Prostate gland (tissue), 2 donors: ENCODE data around the gene BCL7B. TPM values are rescaled to one million over a fixed set of nuclear protein-coding genes. Genes with fewer than 3 reads are reported as not detected.
"Not testable (repeated sequence)": the region's sequence is repeated elsewhere in the genome, so short reads cannot be mapped to it uniquely, and the experiment has no call there.

Experiments used
- DNase-seq: peaks from one replicate; pipeline ENCODE4 v3.0.0-alpha.2; 2019; ENCODE audit warnings: low spot score
- H3K27ac ChIP-seq, 2 donors: fragments of 200-600 bp; sonication (generic); 2 replicates each; pipeline ENCODE4 v1.5.1; 2017 to 2019
- H3K27me3 ChIP-seq: fragments of 200-600 bp; sonication (generic); replicated peaks from 2 replicates; pipeline ENCODE4 v1.5.1; 2019; ENCODE audit not compliant: insufficient read depth
- H3K36me3 ChIP-seq, 2 donors: fragments of 200-600 bp; sonication (generic); 1 replicate in 1 of 2; 2 replicates in 1 of 2; pipeline versions ENCODE4 v1.5.1 to v1.8.1; 2017 to 2019
- H3K4me1 ChIP-seq: fragments of 200-600 bp; sonication (generic); replicated peaks from 2 replicates; pipeline ENCODE4 v1.5.1; 2019
- H3K4me3 ChIP-seq, 2 donors: fragments of 200-600 bp; sonication (generic); 2 replicates each; pipeline ENCODE4 v1.5.1; 2017 to 2019
- H3K9me3 ChIP-seq: fragments of 200-600 bp; sonication (generic); 2 replicates; pipeline ENCODE4 v1.5.1; 2017
- POLR2A ChIP-seq: fragments of 450-650 bp; IDR thresholded peaks from one replicate; pipeline ENCODE4 v1.6.1; 2016; ENCODE audit warnings: antibody characterized with exemption, mild to moderate bottlenecking
- POLR2AphosphoS5 ChIP-seq: sonication (generic); formaldehyde crosslinking; IDR thresholded peaks from one replicate; pipeline ENCODE4 v1.6.1; 2017; ENCODE audit warnings: antibody characterized with exemption
- WGBS: methylation state at CpG from one replicate; pipeline ENCODE4 v1.1.5; 2018; 5-methylcytosine and 5-hydroxymethylcytosine counted together
- intact Hi-C: fragments of 100-400 bp; cut with DNase I; formaldehyde crosslinking; loops from one replicate; pipeline ENCODE4 v1.14.2; 2022
- total RNA-seq, 2 donors: library from RNA; depleted of rRNA; stranded (reverse); fragments of >200 nt; gene quantifications; one replicate each; pipeline ENCODE4 v1.1.0, GENCODE V29; 2016
- TF ChIP-seq, protein P1 (sequence below), 4 experiments: fragments of 200-600 bp in 2 of 4; fragments of 450-650 bp in 2 of 4; sonication (generic) in 2 of 4; IDR thresholded peaks; 1 replicate in 3 of 4; 2 replicates in 1 of 4; pipeline ENCODE4 v1.5.1; 2016 to 2019; ENCODE audit warnings: antibody characterized with exemption in 4 of 4, mild to moderate bottlenecking in 2 of 4, moderate library complexity in 2 of 4

BCL7B gene
- total RNA-seq, 2 donors from 2014 or later, result 78.7 to 105 TPM

DNA sequence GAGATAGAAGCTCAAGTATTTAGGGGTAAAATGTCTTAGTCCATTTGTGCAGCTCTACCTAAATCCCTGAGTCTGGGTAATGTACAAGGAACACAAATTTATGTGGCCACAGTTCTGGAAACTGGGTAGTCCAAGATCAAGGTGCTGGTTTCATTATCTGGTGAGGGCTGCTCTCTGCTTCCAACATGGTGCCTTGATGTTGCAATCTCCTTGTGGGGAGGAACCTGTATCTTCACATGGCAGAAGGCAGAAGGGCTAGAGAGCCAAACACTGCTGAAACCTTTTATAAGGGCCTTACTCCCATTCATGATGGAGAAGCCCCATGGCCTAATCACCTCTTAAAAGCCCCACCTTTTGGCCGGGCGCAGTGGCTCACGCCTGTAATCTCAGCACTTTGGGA lies 26.7 kb downstream of the BCL7B start:
- Histone ChIP-seq H3K4me1 (no peaks in the 10 kb centered on the region), H3K27ac (no peak overlapping the region), H3K27me3 (no peaks in the 10 kb centered on the region), H3K36me3 (peaks cover 0 to under 1% of the 10 kb centered on the region in 2 donors), H3K4me3 (no peak overlapping the region), H3K9me3 (no peaks in the 10 kb centered on the region)
- no peak for TF ChIP-seq POLR2A
- TF ChIP-seq POLR2AphosphoS5, result no peak
- TF ChIP-seq, protein P1, sequence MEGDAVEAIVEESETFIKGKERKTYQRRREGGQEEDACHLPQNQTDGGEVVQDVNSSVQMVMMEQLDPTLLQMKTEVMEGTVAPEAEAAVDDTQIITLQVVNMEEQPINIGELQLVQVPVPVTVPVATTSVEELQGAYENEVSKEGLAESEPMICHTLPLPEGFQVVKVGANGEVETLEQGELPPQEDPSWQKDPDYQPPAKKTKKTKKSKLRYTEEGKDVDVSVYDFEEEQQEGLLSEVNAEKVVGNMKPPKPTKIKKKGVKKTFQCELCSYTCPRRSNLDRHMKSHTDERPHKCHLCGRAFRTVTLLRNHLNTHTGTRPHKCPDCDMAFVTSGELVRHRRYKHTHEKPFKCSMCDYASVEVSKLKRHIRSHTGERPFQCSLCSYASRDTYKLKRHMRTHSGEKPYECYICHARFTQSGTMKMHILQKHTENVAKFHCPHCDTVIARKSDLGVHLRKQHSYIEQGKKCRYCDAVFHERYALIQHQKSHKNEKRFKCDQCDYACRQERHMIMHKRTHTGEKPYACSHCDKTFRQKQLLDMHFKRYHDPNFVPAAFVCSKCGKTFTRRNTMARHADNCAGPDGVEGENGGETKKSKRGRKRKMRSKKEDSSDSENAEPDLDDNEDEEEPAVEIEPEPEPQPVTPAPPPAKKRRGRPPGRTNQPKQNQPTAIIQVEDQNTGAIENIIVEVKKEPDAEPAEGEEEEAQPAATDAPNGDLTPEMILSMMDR (IDR thresholded peaks at IDR 0.05), result no peak
- no peak for DNase-seq
- intact Hi-C loops, result no loop called here
- 94% methylated on average over 3 of the region's 3 CpGs for WGBS

DNA sequence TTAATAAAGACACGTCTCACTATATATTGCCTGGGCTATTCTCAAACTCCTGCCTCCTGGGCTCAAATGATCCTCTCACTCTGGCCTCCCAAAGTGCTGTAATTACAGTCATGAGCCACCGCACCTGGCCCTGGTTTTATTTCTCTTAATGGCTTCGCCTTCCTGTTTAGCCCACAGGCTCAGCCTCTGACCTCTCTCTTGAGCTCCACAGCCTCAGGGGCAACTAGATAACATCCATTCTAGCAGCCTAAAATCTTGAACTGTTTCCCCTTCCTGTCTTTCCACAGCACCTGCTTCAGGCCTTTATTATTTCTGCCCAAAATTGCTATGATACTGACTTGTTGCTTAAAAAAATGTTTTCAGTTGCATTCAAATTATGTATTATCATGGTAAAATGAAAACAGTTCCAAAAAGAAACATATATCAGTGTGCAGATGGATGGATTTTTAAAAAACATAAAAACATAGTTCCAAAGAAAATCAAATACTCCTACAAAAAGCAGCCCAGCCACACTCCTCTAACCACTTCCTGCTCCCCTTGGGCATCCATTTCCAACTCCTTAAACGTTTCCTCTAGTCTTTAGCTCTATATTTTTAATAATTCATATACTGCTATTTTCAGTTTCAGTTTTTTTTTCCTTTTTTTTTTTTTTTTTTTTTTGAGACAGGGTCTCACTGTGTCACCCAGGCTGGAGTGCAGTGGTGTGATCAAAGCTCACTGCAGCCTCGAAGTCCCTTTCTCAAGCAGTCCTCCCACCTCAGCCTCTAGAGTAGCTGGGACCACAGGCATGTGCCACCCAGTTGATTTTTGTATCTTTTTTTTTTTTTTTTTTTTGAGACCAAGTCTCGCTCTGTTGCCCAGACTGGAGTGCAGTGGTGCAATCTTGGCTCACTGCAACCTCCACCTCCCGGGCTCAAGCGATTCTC lies 30.3 kb downstream of the BCL7B start:
- TF ChIP-seq POLR2A, result no peak
- TF ChIP-seq POLR2AphosphoS5, result no peak
- TF ChIP-seq, protein P1 (IDR thresholded peaks at IDR 0.05), result no peak

DNA sequence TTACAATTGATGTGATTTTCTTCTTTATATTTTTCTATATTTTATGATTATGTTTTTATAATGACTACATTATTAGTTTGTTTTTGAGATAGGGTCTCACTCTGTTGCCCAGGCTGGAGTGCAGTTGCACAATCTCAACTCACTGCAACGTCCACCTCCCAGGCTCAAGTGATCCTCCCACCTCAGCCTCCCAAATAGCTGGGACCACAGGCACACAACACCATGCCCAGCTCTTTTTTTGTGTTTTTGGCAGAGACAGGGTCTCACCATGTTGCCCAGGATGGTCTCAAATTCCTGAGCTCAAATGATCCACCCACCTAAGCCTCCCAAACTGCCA lies 31.4 kb downstream of the BCL7B start:
- H3K4me3 ChIP-seq, intact Hi-C loops, H3K27ac ChIP-seq, DNase-seq, H3K27me3 ChIP-seq, H3K4me1 ChIP-seq, H3K36me3 ChIP-seq, H3K9me3 ChIP-seq: not testable (repeated sequence)
- WGBS, result 74% methylated on average over 1 of the region's 1 CpG

More for the DNA sequence above, 30.3 kb downstream of the BCL7B start:
- no peaks in the 10 kb centered on the region for H3K4me1 ChIP-seq
- no peaks in the 10 kb centered on the region for H3K36me3 ChIP-seq
- H3K27me3 ChIP-seq, result no peaks in the 10 kb centered on the region
- intact Hi-C loops, result no loop called here
- H3K4me3 ChIP-seq, result no peak overlapping the region
- 78% methylated on average over 8 of the region's 8 CpGs for WGBS
- no peak overlapping the region for H3K27ac ChIP-seq
- DNase-seq, result no peak
- no peaks in the 10 kb centered on the region for H3K9me3 ChIP-seq

DNA sequence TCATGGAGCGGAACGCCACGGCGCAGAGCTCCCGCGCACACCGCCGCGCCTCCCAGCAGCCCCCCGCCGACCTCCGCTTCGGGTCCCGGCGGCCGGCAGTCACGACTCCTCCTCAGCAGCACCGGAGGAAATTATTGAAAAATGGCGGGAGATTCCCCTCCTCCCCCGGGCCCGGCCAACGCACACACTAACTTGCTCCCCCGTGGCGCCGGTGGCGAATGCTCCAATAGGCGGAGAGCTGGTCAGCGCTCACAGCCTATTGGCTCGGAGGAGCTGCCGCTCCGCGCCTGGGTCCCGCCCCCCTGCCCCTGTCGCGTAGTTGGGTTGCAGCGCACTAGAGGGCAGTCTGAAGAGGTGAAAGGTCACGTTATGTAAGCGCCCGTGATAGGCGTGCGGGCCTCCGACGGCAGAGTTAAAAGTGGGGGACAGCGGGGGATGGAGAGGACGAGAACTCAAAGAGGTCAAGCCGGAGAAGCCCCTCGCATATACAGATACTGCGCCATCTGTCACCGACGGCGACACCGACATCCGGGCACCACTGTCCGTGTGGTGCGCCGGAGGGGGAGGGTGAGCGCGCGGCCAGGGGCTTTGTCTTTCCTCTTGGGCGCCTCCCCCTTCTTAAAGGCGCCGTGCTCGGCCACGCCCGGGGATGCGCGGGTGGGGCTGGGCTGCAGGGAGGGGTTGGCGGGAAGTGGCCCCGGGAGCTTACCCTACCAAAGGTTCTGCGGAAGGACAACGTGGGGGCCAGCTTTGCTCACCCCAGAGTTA lies 35.2 kb downstream of the BCL7B start, which contains the start of gene BAZ1B:
TSS of gene BAZ1B (minus strand) at position 189 of the 768 bp plus-strand sequence. CDS start 360 bp downstream, outside the sequence.
- Histone ChIP-seq H3K9me3 (no peaks in the 10 kb centered on the region), H3K36me3 (no peaks in the 10 kb centered on the region), H3K4me1 (peaks cover 9% of the 10 kb centered on the region), H3K27ac (peak within 1 kb of the TSS; percentile 86 to 93), H3K4me3 (peak within 1 kb of the TSS; percentile 65 to 94), H3K27me3 (no peaks in the 10 kb centered on the region)
- intact Hi-C loops, result loop anchor here (1.0 to 5.0 kb wide), 2 partner anchors 35 to 55 kb away; partner anchors contain the start of genes BCL7B and TBL2
- under 1% methylated on average over 63 of the region's 71 CpGs for WGBS
- TF ChIP-seq, protein P1 (IDR thresholded peaks at IDR 0.05), result peak in 2 of 4 experiments; percentile 18 to 33
- TF ChIP-seq POLR2A, result peak; percentile 67
- peak; percentile 88 for TF ChIP-seq POLR2AphosphoS5
- peak; percentile 97 for DNase-seq

DNA sequence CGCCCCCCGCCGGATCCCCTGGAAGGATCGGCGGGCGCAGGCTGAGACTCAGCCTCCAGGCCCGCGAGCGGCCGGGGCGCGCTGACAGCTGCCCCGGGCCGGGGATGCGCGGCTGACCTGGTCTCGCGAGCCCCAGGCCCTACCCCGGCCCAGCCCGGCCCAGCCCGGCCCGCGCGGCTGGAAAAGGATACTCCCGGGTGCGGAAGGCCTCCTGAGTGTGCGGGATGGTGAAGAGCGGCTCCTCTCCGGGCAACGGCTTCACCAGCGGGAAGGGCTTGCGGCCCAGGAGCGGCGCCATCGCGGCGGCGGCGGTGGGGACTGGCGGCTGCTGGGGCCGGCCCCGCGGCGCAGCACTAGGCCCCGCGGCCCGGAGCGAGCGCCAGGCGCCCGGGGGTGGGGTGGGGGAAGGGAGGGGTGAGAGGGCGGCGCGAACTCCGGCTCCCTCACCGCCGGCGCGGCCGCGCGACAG lies 35.8 kb downstream of the BCL7B start:
- 0% methylated on average over 23 of the region's 62 CpGs for WGBS
- DNase-seq, result no peak
- no peaks in the 10 kb centered on the region for H3K27me3 ChIP-seq
- intact Hi-C loops, result loop anchor here (1.0 to 5.0 kb wide), 2 partner anchors 36 to 56 kb away; partner anchors contain the start of genes BCL7B and TBL2
- no peaks in the 10 kb centered on the region for H3K9me3 ChIP-seq
- peaks cover 9% of the 10 kb centered on the region for H3K4me1 ChIP-seq
- H3K27ac ChIP-seq, result peak overlapping the region; percentile 86 to 93
- H3K36me3 ChIP-seq, result no peaks in the 10 kb centered on the region
- TF ChIP-seq, protein P1 (IDR thresholded peaks at IDR 0.05), result no peak
- TF ChIP-seq POLR2AphosphoS5, result no peak
- no peak for TF ChIP-seq POLR2A
- H3K4me3 ChIP-seq, result peak overlapping the region; percentile 65 to 94
